HepG2 (cell line): ENCODE measurements around the gene LSMEM2. TPM values are rescaled to one million over a fixed set of nuclear protein-coding genes. Genes with fewer than 3 reads are reported as not detected.
A peak's percentile ranks its signal among the peaks of the same experiment; 100 is the strongest.

Experiments used
- ARNT ChIP-seq: fragments of 450-650 bp; IDR thresholded peaks from 2 replicates; pipeline ENCODE4 v1.6.1; 2017
- ATF1 ChIP-seq: IDR thresholded peaks from 2 replicates; pipeline ENCODE4 v1.6.1; 2016; ENCODE audit warnings: mild to moderate bottlenecking, control low read depth
- ETV5 ChIP-seq: IDR thresholded peaks from 2 replicates; pipeline ENCODE4 v1.6.1; 2018; ENCODE audit warnings: missing biosample characterization, missing genetic modification reagents, inconsistent platforms, borderline replicate concordance
- HNRNPL ChIP-seq: fragments of 200-400 bp; formaldehyde crosslinking; IDR thresholded peaks from 2 replicates; pipeline ENCODE4 v1.6.1; 2017; ENCODE audit warnings: mild to moderate bottlenecking, low read depth, low read length
- MAFF ChIP-seq: IDR thresholded peaks from 2 replicates; pipeline ENCODE4 v1.6.1; 2011; ENCODE audit warnings: low read depth, low read length, improper control_type of control experiment
- NFE2L1 ChIP-seq: sonication (generic); formaldehyde crosslinking; IDR thresholded peaks from 2 replicates; pipeline ENCODE4 v1.4.0; 2020; ENCODE audit warnings: missing genetic modification reagents, mild to moderate bottlenecking, borderline replicate concordance
- RBM39 ChIP-seq: fragments of 200-400 bp; formaldehyde crosslinking; IDR thresholded peaks from one replicate; pipeline ENCODE4 v1.6.1; 2018; ENCODE audit warnings: antibody characterized with exemption, mild to moderate bottlenecking, low read depth, low read length; ENCODE audit not compliant: poor library complexity, severe bottlenecking
- TEAD3 ChIP-seq: optimal IDR thresholded peaks from 2 replicates; pipeline ENCODE3; 2016; ENCODE audit warnings: borderline replicate concordance
- ZBTB42 ChIP-seq: sonication (generic); formaldehyde crosslinking; IDR thresholded peaks from 2 replicates; pipeline ENCODE4 v1.5.0; 2020; ENCODE audit warnings: mild to moderate bottlenecking, missing genetic modification reagents
- ZKSCAN1 ChIP-seq: fragments of 150-350 bp; IDR thresholded peaks from 2 replicates; pipeline ENCODE4 v1.6.1; 2014; ENCODE audit warnings: low read length
- ZMAT3 ChIP-seq: sonication (generic); formaldehyde crosslinking; conservative IDR thresholded peaks from 2 replicates; pipeline ENCODE4 v1.7.0; 2021; ENCODE audit warnings: missing genetic modification reagents
- ZNF124 ChIP-seq: sonication (generic); formaldehyde crosslinking; IDR thresholded peaks from 2 replicates; pipeline ENCODE4 v1.4.0; 2020; ENCODE audit warnings: missing genetic modification reagents
- ZNF253 ChIP-seq: sonication (generic); formaldehyde crosslinking; IDR thresholded peaks from 2 replicates; pipeline ENCODE4 v1.8.0; 2022; ENCODE audit warnings: mild to moderate bottlenecking, missing genetic modification reagents, borderline replicate concordance
- polyA plus RNA-seq, 8 experiments: library from polyadenylated mRNA; depleted of rRNA in 3 of 8; stranded (reverse) in 7 of 8; unstranded in 1 of 8; fragments of >200 nt; fragmentation: Illumina TruSeq in 4 of 8; extraction: Trizol in 4 of 8; gene quantifications; 2 replicates each; pipeline versions ENCODE4 v1.2.1 to v1.2.3, GENCODE V29; 2011 to 2016; ENCODE audit warnings: low read depth in 4 of 8, missing spikeins in 1 of 8, mixed read lengths in 1 of 8; ENCODE audit not compliant: insufficient read depth in 1 of 8
- total RNA-seq, 5 experiments: library from RNA; depleted of rRNA; stranded (reverse); fragments of >200 nt; fragmentation: Illumina TruSeq; extraction: Trizol; gene quantifications; 2 replicates each; pipeline ENCODE4 v1.2.3, GENCODE V29; 2016; ENCODE audit warnings: low read depth in 1 of 5
- TF ChIP-seq, protein P1 (sequence below): sonication (generic); formaldehyde crosslinking; IDR thresholded peaks from 2 replicates; pipeline ENCODE4 v1.4.0; 2020; ENCODE audit warnings: mild to moderate bottlenecking, missing genetic modification reagents, borderline replicate concordance
- TF ChIP-seq, protein P2 (sequence below): sonication (generic); formaldehyde crosslinking; IDR thresholded peaks from 2 replicates; pipeline ENCODE4 v1.9.0; 2022; ENCODE audit warnings: missing genetic modification reagents, mild to moderate bottlenecking, borderline replicate concordance
- TF ChIP-seq, protein P3 (sequence below): sonication (generic); formaldehyde crosslinking; IDR thresholded peaks from 2 replicates; pipeline ENCODE4 v1.8.1; 2023; ENCODE audit warnings: mild to moderate bottlenecking, inconsistent platforms, moderate library complexity, missing genetic modification reagents, borderline replicate concordance
- TF ChIP-seq, protein P4 (sequence below): sonication (generic); formaldehyde crosslinking; IDR thresholded peaks from 2 replicates; pipeline ENCODE4 v1.5.1; 2020; ENCODE audit warnings: mild to moderate bottlenecking, missing genetic modification reagents, moderate library complexity

The LSMEM2 gene
- total and polyA plus RNA-seq, 2 of the 13 experiments (the other 11 are each of a cell fraction or from before 2014, with no cell fraction given): 0.07 to 0.41 TPM

DNA sequence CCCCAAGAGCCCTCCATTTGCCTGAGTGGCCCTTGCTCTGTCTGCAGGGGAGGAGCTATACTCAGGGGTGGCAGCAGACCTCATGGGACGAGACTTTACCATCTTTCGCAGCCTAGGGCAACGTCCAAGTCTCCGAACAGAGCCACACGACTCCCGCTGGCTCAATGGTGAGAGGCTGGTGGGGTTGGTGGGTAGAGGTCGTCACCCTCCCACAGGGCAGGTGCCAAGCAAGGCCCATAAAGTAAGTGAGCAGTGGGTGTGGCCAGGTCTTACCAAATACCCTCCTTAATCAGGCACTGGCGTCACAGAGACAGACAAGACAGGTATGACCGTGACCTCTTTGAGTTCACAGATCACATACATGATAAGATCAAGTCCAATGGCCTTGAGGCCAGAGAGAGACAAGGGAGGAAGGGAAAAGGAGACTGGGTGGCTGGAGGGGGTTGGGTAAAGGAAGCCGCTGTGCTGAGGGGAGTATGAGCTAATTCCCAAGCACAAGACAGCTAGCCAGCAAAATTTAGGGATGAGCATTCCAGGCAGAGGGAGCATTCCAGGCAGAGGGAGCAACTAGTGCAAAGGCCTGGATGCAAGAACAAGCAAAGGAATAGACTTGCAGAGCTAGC is 7.5 kb upstream of the LSMEM2 start (continued):
- TF ChIP-seq, protein P1, sequence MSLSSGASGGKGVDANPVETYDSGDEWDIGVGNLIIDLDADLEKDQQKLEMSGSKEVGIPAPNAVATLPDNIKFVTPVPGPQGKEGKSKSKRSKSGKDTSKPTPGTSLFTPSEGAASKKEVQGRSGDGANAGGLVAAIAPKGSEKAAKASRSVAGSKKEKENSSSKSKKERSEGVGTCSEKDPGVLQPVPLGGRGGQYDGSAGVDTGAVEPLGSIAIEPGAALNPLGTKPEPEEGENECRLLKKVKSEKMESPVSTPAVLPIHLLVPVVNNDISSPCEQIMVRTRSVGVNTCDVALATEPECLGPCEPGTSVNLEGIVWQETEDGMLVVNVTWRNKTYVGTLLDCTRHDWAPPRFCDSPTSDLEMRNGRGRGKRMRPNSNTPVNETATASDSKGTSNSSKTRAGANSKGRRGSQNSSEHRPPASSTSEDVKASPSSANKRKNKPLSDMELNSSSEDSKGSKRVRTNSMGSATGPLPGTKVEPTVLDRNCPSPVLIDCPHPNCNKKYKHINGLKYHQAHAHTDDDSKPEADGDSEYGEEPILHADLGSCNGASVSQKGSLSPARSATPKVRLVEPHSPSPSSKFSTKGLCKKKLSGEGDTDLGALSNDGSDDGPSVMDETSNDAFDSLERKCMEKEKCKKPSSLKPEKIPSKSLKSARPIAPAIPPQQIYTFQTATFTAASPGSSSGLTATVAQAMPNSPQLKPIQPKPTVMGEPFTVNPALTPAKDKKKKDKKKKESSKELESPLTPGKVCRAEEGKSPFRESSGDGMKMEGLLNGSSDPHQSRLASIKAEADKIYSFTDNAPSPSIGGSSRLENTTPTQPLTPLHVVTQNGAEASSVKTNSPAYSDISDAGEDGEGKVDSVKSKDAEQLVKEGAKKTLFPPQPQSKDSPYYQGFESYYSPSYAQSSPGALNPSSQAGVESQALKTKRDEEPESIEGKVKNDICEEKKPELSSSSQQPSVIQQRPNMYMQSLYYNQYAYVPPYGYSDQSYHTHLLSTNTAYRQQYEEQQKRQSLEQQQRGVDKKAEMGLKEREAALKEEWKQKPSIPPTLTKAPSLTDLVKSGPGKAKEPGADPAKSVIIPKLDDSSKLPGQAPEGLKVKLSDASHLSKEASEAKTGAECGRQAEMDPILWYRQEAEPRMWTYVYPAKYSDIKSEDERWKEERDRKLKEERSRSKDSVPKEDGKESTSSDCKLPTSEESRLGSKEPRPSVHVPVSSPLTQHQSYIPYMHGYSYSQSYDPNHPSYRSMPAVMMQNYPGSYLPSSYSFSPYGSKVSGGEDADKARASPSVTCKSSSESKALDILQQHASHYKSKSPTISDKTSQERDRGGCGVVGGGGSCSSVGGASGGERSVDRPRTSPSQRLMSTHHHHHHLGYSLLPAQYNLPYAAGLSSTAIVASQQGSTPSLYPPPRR (CRISPR knock-in tag): peak; percentile 40; the same call in 1 of the 2 replicates
- TF ChIP-seq, protein P2, sequence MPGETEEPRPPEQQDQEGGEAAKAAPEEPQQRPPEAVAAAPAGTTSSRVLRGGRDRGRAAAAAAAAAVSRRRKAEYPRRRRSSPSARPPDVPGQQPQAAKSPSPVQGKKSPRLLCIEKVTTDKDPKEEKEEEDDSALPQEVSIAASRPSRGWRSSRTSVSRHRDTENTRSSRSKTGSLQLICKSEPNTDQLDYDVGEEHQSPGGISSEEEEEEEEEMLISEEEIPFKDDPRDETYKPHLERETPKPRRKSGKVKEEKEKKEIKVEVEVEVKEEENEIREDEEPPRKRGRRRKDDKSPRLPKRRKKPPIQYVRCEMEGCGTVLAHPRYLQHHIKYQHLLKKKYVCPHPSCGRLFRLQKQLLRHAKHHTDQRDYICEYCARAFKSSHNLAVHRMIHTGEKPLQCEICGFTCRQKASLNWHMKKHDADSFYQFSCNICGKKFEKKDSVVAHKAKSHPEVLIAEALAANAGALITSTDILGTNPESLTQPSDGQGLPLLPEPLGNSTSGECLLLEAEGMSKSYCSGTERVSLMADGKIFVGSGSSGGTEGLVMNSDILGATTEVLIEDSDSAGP (CRISPR knock-in tag): 0 out of 2 replicates have a peak, but pooled peaks have one; percentile 58
- TF ChIP-seq ARNT (no peak), TEAD3 (CRISPR knock-in tag) (peak; percentile 47), ZKSCAN1 (no peak), HNRNPL (peak; percentile 78), ZNF124 (CRISPR knock-in tag) (0 out of 2 replicates have a peak, but pooled peaks have one; percentile 36), ZNF253 (no peak), MAFF (no peak), ZBTB42 (no peak), ETV5 (peak; percentile 41; the same call in 1 of the 2 replicates), ATF1 (CRISPR knock-in tag) (peak; percentile 44; the same call in 1 of the 2 replicates), NFE2L1 (CRISPR knock-in tag) (no peak), RBM39 (peak; percentile 12), ZMAT3 (CRISPR knock-in tag) (peak; percentile 74; the same call in 1 of the 2 replicates)
- TF ChIP-seq, protein P3, sequence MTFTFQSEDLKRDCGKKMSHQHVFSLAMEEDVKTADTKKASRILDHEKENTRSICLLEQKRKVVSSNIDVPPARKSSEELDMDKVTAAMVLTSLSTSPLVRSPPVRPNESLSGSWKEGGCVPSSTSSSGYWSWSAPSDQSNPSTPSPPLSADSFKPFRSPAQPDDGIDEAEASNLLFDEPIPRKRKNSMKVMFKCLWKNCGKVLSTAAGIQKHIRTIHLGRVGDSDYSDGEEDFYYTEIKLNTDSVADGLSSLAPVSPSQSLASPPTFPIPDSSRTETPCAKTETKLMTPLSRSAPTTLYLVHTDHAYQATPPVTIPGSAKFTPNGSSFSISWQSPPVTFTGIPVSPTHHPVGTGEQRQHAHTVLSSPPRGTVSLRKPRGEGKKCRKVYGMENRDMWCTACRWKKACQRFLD (CRISPR knock-in tag): no peak
- TF ChIP-seq, protein P4, sequence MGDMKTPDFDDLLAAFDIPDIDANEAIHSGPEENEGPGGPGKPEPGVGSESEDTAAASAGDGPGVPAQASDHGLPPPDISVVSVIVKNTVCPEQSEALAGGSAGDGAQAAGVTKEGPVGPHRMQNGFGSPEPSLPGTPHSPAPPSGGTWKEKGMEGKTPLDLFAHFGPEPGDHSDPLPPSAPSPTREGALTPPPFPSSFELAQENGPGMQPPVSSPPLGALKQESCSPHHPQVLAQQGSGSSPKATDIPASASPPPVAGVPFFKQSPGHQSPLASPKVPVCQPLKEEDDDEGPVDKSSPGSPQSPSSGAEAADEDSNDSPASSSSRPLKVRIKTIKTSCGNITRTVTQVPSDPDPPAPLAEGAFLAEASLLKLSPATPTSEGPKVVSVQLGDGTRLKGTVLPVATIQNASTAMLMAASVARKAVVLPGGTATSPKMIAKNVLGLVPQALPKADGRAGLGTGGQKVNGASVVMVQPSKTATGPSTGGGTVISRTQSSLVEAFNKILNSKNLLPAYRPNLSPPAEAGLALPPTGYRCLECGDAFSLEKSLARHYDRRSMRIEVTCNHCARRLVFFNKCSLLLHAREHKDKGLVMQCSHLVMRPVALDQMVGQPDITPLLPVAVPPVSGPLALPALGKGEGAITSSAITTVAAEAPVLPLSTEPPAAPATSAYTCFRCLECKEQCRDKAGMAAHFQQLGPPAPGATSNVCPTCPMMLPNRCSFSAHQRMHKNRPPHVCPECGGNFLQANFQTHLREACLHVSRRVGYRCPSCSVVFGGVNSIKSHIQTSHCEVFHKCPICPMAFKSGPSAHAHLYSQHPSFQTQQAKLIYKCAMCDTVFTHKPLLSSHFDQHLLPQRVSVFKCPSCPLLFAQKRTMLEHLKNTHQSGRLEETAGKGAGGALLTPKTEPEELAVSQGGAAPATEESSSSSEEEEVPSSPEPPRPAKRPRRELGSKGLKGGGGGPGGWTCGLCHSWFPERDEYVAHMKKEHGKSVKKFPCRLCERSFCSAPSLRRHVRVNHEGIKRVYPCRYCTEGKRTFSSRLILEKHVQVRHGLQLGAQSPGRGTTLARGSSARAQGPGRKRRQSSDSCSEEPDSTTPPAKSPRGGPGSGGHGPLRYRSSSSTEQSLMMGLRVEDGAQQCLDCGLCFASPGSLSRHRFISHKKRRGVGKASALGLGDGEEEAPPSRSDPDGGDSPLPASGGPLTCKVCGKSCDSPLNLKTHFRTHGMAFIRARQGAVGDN (CRISPR knock-in tag): peak; percentile 71
